Activated B cell treated with CpG ODN at 0.5 μM for 24 hours (primary cell): ENCODE results near the gene ACSL4. TPM values are rescaled to one million over a fixed set of nuclear protein-coding genes. Genes with fewer than 3 reads are reported as not detected.

Experiments
- ATAC-seq: fragments of 200-7000 bp; cut with Tn5 transposase; one replicate; pipeline ENCODE4 v1.10.0; 2021; ENCODE audit warnings: low read depth, mild to moderate bottlenecking, moderate library complexity
- CTCF ChIA-PET: fragments of 350-600 bp; sonication (Branson Sonifier 250); formaldehyde crosslinking; loops from one replicate; lab custom pipeline; 2021; ENCODE audit warnings: antibody characterized with exemption; lab: Charles Lee
- POLR2A ChIA-PET: fragments of 350-600 bp; sonication (Branson Sonifier 250); formaldehyde crosslinking; loops from one replicate; lab custom pipeline; 2021; ENCODE audit warnings: antibody characterized with exemption; lab: Charles Lee
- DNase-seq: peaks from one replicate; pipeline ENCODE4 v3.0.0; 2022
- H3K27ac Mint-ChIP-seq: one replicate; pipeline ENCODE4 v1.8.0; 2020; ENCODE audit warnings: mixed read lengths
- H3K27me3 Mint-ChIP-seq: one replicate; pipeline ENCODE4 v1.8.0; 2021; ENCODE audit warnings: mixed read lengths
- H3K36me3 Mint-ChIP-seq: one replicate; pipeline ENCODE4 v1.8.0; 2021; ENCODE audit warnings: low read depth, mixed read lengths
- H3K4me1 Mint-ChIP-seq: one replicate; pipeline ENCODE4 v1.8.0; 2021; ENCODE audit warnings: mixed read lengths
- H3K4me3 Mint-ChIP-seq: one replicate; pipeline ENCODE4 v1.8.0; 2020; ENCODE audit warnings: mild to moderate bottlenecking, mixed read lengths
- H3K9me3 Mint-ChIP-seq: one replicate; pipeline ENCODE4 v1.8.0; 2020; ENCODE audit warnings: mixed read lengths
- intact Hi-C: fragments of 100-400 bp; cut with micrococcal nuclease; formaldehyde crosslinking; loops from one replicate; pipeline ENCODE4 v1.15.1; 2024
- total RNA-seq: library from RNA; stranded (reverse); gene quantifications from 2 replicates; pipeline ENCODE4 v1.2.3, GENCODE V29; 2022
- TF ChIP-seq, protein P1 (sequence below): fragments of 200-600 bp; IDR thresholded peaks from one replicate; pipeline ENCODE4 v1.8.0; 2022; ENCODE audit warnings: antibody characterized with exemption, mild to moderate bottlenecking

ACSL4 gene
- total RNA-seq, 1 donor from 2014 or later = 55.2 TPM

DNA sequence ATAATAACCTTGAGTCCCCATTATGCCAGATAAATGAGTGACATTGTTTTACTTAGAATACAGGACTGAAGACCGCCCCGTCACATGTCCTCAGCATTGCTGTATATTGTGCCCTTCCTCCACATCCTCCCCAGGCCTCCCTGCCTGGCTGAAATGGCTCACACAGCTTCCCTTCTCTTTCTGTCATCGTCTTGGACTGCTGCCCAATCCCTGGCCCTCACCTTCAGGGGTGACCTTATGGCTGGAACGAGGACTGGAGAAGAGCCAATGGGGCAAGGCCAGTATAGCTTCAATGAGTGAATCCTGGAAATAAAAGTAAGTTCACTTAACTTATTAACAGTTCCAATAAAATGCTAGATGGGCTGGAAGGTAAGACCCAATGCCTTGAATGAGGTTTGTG lies 110.8 kb downstream of the ACSL4 start:
- intact Hi-C loops = no loop called here
- no peaks in the 10 kb centered on the region for H3K27me3 Mint-ChIP-seq
- H3K4me1 Mint-ChIP-seq = no peaks in the 10 kb centered on the region
- CTCF ChIA-PET = no interaction called here
- TF ChIP-seq, protein P1, sequence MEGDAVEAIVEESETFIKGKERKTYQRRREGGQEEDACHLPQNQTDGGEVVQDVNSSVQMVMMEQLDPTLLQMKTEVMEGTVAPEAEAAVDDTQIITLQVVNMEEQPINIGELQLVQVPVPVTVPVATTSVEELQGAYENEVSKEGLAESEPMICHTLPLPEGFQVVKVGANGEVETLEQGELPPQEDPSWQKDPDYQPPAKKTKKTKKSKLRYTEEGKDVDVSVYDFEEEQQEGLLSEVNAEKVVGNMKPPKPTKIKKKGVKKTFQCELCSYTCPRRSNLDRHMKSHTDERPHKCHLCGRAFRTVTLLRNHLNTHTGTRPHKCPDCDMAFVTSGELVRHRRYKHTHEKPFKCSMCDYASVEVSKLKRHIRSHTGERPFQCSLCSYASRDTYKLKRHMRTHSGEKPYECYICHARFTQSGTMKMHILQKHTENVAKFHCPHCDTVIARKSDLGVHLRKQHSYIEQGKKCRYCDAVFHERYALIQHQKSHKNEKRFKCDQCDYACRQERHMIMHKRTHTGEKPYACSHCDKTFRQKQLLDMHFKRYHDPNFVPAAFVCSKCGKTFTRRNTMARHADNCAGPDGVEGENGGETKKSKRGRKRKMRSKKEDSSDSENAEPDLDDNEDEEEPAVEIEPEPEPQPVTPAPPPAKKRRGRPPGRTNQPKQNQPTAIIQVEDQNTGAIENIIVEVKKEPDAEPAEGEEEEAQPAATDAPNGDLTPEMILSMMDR = no peak
- ATAC-seq (no peak), DNase-seq (no peak)
- no peaks in the 10 kb centered on the region for H3K9me3 Mint-ChIP-seq
- H3K4me3 Mint-ChIP-seq = no peak overlapping the region
- POLR2A ChIA-PET = no interaction called here
- no peak overlapping the region for H3K27ac Mint-ChIP-seq
- no peaks in the 10 kb centered on the region for H3K36me3 Mint-ChIP-seq

DNA sequence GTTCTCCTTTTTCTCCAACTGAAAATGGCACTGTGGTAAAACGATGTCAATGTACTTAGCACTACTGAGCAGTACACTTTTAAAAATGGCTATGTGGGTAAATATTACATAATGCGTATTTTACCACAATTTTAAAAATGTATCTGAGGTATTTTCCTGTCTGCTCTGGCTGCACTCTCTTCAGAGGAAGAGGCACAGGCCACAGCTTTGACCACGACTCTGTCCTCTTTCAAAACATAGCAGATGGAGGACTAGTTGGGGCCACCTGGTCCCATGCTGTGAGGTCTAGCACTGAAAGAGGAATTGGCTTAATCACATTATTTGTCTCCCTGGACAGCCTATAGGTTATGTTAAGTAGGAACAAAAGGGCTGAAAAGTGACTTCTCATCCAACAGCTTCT lies 113.3 kb downstream of the ACSL4 start:
- ChIA-PET POLR2A (no interaction called here), CTCF (interaction anchor here (0.8 kb wide), 1 partner anchor 134 kb away, joined by 3 read pairs; no protein-coding TSS in a partner anchor)
- no peak overlapping the region for H3K4me3 Mint-ChIP-seq
- H3K9me3 Mint-ChIP-seq = no peaks in the 10 kb centered on the region
- no peaks in the 10 kb centered on the region for H3K36me3 Mint-ChIP-seq
- ATAC-seq = no peak
- no peak for DNase-seq
- H3K27me3 Mint-ChIP-seq = no peaks in the 10 kb centered on the region
- intact Hi-C loops = no loop called here
- TF ChIP-seq, protein P1 = no peak
- H3K27ac Mint-ChIP-seq = no peak overlapping the region
- no peaks in the 10 kb centered on the region for H3K4me1 Mint-ChIP-seq

DNA sequence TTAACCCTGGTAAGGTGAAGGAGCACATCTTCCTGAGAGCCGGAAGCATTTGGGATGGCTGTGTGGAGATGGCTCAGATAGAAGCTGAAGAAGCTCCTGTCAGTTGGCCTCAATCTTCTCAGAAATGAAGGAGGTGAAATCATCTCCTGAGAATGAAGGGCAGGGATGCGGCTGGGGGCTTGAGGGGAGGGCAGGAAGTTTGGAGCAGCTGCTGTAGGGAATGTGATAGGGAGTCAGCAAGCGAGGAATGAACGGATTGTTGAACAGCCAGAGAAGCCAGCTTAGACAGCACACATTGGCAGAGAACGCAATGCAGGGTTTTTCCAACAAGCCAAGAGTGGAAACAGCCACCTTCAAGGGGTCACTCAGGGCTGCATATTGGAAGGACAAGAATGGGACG lies 118.1 kb downstream of the ACSL4 start:
- Mint-ChIP-seq H3K4me3 (no peak overlapping the region), H3K4me1 (no peaks in the 10 kb centered on the region), H3K27me3 (no peaks in the 10 kb centered on the region), H3K9me3 (no peaks in the 10 kb centered on the region), H3K36me3 (no peaks in the 10 kb centered on the region), H3K27ac (no peak overlapping the region)
- DNase-seq = no peak
- ATAC-seq = no peak
- POLR2A ChIA-PET = no interaction called here
- CTCF ChIA-PET = interaction anchor here (0.9 kb wide), 1 partner anchor 129 kb away, joined by 3 read pairs; no protein-coding TSS in a partner anchor
- TF ChIP-seq, protein P1 = no peak
- intact Hi-C loops = no loop called here

DNA sequence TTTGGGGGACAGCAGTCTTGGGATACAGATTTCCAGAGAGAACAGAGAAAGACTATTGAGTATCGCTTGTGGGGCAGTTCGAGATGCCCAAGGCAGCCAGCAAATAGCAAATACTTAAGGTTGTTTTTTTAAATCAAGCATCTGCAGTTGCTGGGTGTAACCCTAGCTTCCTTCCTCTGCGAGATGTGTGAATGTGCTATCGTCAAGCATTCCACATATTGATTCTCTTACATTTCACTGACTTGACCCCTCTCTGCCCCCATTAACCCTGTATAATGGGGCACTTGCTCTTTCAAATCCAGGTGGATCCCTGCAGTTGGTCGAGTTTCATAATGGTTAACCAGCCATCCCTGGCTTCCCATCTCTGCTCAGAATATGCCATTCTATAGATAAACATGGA lies 131.6 kb downstream of the ACSL4 start:
- H3K4me3 Mint-ChIP-seq = no peak overlapping the region
- intact Hi-C loops = no loop called here
- ChIA-PET POLR2A (no interaction called here), CTCF (no interaction called here)
- H3K27ac Mint-ChIP-seq = no peak overlapping the region
- H3K36me3 Mint-ChIP-seq = no peaks in the 10 kb centered on the region
- TF ChIP-seq, protein P1 = no peak
- ATAC-seq (no peak), DNase-seq (no peak)
- H3K9me3 Mint-ChIP-seq = peaks cover 4% of the 10 kb centered on the region
- peaks cover 6% of the 10 kb centered on the region for H3K4me1 Mint-ChIP-seq
- peaks cover 18% of the 10 kb centered on the region for H3K27me3 Mint-ChIP-seq

DNA sequence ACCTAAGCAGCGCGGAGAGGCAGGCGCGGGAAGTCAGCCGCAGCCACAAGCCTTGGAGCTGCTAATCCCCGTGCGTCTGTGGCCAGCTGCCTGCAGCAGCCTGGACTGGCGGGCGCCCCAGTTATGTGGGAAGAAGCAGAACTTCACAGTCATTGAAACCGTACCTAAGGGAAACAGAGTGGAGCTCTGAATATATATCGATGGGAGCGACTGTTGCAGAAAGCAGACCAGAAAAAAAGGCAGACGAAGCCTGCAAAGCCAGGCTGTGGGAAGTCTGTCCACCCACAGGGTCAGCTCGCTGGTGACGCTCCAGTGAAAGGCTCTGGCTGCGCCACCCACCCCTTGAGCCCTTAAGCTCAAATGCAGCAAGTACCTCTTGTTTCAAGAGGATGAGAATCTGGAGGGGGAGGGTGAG lies 132.8 kb downstream of the ACSL4 start:
- H3K27me3 Mint-ChIP-seq = peaks cover 18% of the 10 kb centered on the region
- no peak overlapping the region for H3K27ac Mint-ChIP-seq
- ATAC-seq (no peak), DNase-seq (no peak)
- CTCF ChIA-PET = no interaction called here
- POLR2A ChIA-PET = no interaction called here
- TF ChIP-seq, protein P1 = no peak
- H3K9me3 Mint-ChIP-seq = no peaks in the 10 kb centered on the region
- H3K4me1 Mint-ChIP-seq = peaks cover 6% of the 10 kb centered on the region
- intact Hi-C loops = no loop called here
- H3K4me3 Mint-ChIP-seq = no peak overlapping the region
- no peaks in the 10 kb centered on the region for H3K36me3 Mint-ChIP-seq
